ENCODE results near the gene HEBP2. TPM values are rescaled to one million over a fixed set of nuclear protein-coding genes. Genes with fewer than 3 reads are reported as not detected.

Gene HEBP2
- total RNA-seq, 1 donor from 2014 or later: 63.2 TPM

DNA sequence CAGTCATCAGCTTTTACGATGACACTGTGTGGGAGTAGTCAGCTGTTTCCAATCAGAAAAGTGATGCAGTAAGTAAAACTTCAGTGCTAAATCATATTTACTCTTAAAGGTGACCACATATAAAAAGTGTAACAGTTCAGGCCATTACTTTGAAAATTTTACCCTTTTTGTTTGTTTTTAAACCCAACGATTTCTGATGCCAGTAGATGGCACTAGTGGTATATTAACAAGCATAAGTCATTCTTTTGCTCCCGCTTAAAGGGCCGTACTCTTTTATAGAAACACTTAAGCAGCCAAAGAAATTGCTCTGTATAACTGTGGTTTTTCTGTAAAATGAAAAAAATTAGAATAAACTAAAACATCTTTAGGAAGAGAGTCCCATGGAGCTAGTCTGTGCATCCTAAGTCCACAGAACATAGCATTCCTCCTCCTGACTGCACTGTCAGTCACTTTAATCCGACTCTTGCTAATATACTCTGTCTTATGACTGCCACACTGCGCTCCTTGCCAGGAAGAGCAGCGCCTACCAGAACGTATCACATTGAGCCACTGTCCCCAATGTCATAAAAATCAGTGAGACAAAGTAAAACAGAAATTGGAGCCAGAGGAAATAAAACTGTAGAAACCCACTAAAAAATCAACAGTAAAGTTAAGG lies 25.0 kb downstream of the HEBP2 start:
- Histone ChIP-seq H3K4me3 (no peak overlapping the region), H3K9me3 (no peaks in the 10 kb centered on the region), H3K27me3 (no peaks in the 10 kb centered on the region), H3K36me3 (no peaks in the 10 kb centered on the region), H3K27ac (no peak overlapping the region), H3K4me1 (no peaks in the 10 kb centered on the region)
- no peak for DNase-seq (ENCODE audit: low spot score in 2 of 2)
- intact Hi-C loops (cut with DNase I): loop anchor here (1.0 to 5.0 kb wide), 3 partner anchors 88 to 338 kb away; no protein-coding TSS in a partner anchor
- TF ChIP-seq, protein P1, sequence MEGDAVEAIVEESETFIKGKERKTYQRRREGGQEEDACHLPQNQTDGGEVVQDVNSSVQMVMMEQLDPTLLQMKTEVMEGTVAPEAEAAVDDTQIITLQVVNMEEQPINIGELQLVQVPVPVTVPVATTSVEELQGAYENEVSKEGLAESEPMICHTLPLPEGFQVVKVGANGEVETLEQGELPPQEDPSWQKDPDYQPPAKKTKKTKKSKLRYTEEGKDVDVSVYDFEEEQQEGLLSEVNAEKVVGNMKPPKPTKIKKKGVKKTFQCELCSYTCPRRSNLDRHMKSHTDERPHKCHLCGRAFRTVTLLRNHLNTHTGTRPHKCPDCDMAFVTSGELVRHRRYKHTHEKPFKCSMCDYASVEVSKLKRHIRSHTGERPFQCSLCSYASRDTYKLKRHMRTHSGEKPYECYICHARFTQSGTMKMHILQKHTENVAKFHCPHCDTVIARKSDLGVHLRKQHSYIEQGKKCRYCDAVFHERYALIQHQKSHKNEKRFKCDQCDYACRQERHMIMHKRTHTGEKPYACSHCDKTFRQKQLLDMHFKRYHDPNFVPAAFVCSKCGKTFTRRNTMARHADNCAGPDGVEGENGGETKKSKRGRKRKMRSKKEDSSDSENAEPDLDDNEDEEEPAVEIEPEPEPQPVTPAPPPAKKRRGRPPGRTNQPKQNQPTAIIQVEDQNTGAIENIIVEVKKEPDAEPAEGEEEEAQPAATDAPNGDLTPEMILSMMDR (IDR thresholded peaks at IDR 0.05): peak; percentile 32 to 62 (median 51)

DNA sequence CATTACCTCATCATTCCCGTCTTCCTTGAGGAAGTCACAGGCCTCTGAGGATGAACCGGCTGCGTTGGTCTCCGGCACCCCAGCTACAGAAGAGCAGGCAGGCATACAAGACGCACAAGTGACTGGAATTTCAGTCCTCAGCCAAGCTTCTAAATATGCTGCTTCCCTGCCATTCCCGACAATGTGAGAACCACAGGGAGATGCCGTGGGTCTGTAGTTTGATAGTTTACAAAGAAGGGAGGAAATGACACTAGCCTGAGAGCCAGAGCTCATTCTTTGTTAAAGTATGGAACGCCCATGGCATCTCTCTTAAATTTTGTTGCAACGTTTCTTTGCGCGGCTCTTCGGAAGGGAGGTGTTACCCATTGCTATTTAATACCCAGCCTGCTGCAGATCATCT lies 25.7 kb downstream of the HEBP2 start:
- Histone ChIP-seq H3K27ac (no peak overlapping the region), H3K36me3 (no peaks in the 10 kb centered on the region), H3K27me3 (no peaks in the 10 kb centered on the region), H3K4me1 (no peaks in the 10 kb centered on the region), H3K4me3 (no peak overlapping the region), H3K9me3 (no peaks in the 10 kb centered on the region)
- DNase-seq (ENCODE audit: low spot score in 2 of 2): no peak
- intact Hi-C loops (cut with DNase I): loop anchor here (1.0 to 5.0 kb wide), 3 partner anchors 88 to 338 kb away; no protein-coding TSS in a partner anchor
- TF ChIP-seq, protein P1 (IDR thresholded peaks at IDR 0.05): no peak

DNA sequence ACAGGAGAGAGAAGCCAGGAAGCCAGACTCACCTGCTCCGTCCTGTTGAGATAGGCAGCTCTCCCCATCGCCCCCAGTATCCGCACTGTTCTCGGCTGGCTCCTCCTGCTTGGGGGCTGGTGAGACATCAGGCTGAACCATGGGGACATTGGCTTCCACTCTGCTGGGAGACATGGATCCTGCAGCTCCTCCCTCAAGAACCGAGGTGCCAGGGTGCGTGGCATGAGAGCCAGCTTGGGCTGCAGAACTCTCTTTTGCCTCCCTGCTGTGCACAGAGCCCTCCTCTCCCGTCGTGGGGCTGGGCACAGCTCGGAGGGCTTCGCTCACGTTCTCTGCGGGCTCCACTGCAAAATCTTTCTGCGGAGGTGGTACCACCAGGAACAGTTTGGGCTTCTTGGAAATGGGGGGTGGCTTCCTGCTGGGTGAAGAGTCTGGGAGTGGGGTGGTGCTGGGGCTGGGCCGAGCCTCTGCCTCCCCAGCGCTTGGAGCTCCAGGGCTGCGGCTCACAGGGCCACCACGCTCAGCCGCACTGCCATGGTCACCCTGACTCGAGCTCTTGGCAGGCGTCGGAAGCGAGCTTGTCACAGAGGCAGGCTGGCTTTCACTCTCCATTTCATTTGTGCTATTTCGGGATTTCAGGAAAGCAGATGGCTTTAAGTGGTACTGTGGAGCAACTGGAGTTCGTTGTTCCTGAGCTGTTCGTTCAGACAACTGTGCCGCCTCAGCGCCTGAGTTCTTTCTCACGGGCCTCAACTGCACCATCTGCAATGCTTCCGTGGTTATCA lies 26.5 kb downstream of the HEBP2 start:
- intact Hi-C loops (cut with DNase I): no loop called here
- Histone ChIP-seq H3K4me1 (no peaks in the 10 kb centered on the region), H3K9me3 (no peaks in the 10 kb centered on the region), H3K27me3 (no peaks in the 10 kb centered on the region), H3K36me3 (no peaks in the 10 kb centered on the region), H3K4me3 (no peak overlapping the region), H3K27ac (no peak overlapping the region)
- TF ChIP-seq, protein P1 (IDR thresholded peaks at IDR 0.05): no peak
- no peak for DNase-seq (ENCODE audit: low spot score in 2 of 2)

DNA sequence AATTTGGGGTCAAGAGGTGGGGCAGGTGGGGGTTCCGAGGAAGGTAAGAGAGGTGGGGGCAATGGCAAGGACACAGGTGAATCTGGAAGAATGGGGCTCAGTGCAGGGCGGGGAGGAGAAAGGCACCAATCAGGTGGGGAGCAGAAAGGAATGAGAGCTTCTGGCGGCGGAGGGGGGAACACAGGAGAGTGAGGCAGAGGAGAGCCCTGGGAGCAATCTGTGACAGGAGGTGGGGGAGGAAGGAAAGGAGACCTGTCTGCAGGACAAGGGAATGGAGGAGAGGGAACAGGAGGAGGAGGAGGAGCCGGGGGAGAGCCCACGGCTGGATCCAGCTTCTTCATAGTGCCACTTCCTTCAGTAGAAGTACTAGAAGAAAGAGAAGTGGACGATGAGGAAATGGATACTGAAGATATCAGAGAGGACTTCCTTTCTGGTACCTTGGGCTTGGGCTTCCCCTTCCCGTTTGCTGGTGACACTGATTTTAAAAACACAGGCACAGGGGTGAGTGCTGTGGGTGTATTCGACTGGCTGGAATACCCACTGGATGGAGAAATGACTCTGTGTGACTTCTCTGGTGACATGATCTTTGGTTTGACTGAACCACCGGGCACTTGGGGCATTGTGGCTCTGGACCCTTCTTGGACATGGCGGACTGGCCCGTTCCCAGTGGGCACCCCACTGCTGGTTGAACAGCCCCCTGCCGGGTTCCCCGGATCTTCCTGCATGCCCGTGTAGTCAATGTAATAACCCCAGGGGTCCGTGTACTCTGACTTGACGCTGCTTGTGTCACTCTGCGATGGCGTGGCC lies 27.4 kb downstream of the HEBP2 start:
- TF ChIP-seq, protein P1 (IDR thresholded peaks at IDR 0.05): no peak

DNA sequence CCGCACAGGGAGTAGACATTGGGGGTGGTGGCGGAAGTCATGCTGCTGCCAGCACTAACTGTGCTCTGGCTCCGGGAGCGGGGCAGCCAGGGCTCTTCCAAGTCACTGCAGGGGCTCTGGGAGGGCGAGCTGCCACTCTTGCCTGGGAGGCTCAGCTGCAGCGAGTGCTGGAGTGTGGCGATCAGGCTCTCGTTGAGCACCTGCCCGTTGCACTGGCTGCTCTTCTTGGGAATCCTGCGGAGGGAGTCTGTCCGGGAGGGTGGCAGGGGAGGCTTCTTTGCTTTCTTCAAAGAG lies 28.0 kb downstream of the HEBP2 start:
- intact Hi-C loops (cut with DNase I): no loop called here

More for the DNA sequence above, 27.4 kb downstream of the HEBP2 start:
- Histone ChIP-seq H3K4me3 (no peak overlapping the region), H3K4me1 (no peaks in the 10 kb centered on the region), H3K27ac (no peak overlapping the region), H3K27me3 (no peaks in the 10 kb centered on the region), H3K9me3 (no peaks in the 10 kb centered on the region), H3K36me3 (no peaks in the 10 kb centered on the region)
- no peak for DNase-seq (ENCODE audit: low spot score in 2 of 2)
- intact Hi-C loops (cut with DNase I): no loop called here

More for the DNA sequence above, 28.0 kb downstream of the HEBP2 start:
- no peaks in the 10 kb centered on the region for H3K36me3 ChIP-seq
- H3K4me1 ChIP-seq: no peaks in the 10 kb centered on the region
- TF ChIP-seq, protein P1 (IDR thresholded peaks at IDR 0.05): no peak
- no peaks in the 10 kb centered on the region for H3K27me3 ChIP-seq
- no peak overlapping the region for H3K27ac ChIP-seq
- no peak overlapping the region for H3K4me3 ChIP-seq
- H3K9me3 ChIP-seq: no peaks in the 10 kb centered on the region
- no peak for DNase-seq (ENCODE audit: low spot score in 2 of 2)
